SIG-M5 treated with dmso at 0.1 percent for 504 hours (cell line): Measurements from ENCODE around the gene MAGI1.
"Not testable (repeated sequence)": the region's sequence is repeated elsewhere in the genome, so short reads cannot be mapped to it uniquely, and the experiment has no call there.

Experiments
- DNase-seq: peaks from one replicate; lab custom pipeline; 2025; ENCODE audit not compliant: unreplicated experiment; lab: John Stamatoyannopoulos, UW

The MAGI1 gene

DNA sequence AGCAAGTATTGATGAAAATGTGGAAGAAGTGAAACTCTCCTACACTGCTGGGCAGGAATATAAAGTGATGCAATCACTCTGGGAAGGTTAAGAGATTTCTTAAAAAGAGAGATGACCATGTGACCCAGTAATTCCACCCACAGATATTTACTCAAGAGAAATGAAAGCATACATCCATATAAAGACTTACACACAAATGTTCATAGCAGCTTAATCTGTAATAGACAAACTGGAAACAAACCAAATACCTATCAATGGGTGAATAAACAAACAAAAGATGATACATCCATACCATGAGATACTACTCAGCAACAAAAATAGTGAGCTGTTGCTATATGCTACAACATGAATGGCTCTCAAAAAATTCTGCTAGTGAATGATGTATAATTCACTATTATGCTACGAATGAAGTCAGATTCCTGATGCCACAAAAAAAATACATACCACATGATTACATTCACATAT lies 463.3 kb downstream of the MAGI1 start:
- DNase-seq = no peak

DNA sequence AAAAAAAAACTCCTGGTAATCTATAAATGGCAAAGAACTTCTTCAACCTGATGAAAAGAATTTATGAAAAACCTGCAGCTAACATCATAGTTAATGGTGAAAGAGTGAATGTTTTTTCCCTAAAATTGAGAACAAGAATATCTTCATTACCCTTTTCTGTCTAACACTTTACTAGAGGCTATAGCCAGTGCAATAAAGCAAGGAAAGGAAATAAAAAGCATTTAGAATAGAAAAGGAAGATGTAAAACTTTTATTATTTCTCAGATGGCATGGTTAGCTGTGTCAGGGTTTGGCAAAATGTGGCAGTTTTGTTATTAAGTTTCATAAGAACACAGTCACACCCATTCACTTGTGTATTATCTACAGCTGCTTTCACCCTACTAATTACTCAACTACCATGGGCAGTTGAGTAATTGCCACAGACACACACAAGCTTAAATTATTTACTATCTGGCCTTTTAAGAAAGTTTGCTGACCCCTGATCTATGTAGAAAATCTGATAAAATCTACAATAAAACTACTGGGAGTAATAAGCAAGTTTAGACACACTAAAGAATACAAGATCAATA lies 465.1 kb downstream of the MAGI1 start:
- no peak for DNase-seq

DNA sequence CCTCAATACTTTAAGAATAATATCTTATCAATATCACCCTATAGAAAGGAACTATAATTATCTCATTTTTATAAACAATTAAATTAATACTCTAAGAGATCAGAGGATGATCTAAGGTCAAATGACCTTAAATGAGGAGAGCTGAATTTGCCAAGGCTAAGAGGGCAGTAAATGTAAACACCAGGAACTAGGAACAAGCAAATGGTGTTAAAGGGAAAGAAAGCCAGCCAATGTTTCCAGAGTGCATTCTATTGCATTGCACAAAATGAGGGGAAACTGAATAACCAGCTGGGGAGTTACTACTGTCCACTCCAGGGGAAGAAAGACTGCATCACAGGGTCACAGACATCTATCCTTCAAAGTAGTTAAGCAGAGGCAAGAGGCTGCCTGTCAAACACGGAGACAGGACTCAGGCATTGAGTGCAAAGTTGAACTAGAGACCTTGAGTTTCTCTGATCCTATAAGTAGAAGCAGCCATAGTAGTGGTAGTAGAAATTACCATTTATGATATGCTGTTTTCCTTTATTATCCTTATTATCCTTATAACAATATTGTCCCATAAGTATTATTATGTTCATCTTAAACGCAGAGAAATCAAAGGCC lies 466.4 kb downstream of the MAGI1 start:
- no peak for DNase-seq

DNA sequence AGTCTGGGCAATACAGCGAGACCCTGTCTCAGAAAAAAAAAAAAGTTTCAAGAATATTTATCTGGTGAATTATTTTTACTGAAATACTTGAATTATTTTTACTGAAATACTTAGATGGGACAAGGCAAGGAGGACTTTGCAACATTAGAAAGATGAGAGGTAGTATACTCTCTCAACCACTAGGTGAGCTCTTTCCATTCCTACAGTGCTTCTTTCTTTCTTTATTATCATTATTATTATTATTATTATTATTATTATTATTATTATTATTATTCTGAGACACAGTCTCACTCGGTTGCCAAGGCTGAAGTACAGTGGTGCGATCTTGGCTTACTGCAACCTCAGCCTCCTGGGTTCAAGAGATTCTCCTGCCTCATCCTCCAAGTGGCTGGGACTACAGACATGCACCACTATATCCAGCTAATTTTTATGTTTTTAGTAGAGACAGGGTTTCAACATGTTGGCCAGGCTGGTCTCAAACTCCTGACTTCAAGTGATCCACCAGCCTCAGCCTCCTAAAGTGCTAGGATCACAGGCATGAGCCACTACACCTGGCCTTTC lies 468.8 kb downstream of the MAGI1 start:
- DNase-seq = no peak

DNA sequence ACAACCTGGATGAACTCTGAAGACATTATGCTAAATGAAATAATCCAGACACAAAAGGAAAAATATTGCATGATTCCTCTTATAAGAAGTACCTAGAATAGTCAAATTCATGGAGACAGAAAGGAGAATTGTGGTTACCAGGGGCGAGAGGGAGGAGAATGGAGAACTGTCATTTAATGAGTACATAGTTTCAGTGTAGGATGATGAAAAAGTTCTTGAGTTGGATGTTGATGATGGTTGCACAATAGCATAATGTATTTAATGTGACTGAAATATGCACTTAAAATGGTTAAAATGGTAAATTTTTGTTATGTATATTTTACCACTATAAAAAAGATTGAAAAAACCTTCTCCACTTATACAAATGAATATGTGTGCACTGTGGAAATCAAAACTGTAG lies 469.6 kb downstream of the MAGI1 start:
- no peak for DNase-seq

DNA sequence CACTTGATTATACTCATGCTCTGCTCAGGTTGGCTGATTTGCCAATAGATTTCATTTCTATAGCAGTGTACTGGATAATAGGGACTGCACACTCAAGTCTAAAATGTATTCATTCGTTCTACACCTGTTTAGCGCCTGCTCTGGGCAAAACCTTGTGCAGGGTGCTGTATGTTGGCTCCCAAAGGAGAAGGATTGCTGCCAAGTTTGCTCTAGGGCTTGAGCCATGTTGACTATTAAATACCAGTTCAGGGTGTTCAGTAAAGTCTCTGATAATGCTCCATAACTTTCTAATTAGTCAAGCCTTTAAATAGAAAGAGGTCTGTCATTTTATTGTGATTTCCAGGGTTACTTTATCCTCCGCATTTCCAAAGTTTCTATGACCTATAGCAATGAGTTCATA lies 470.2 kb downstream of the MAGI1 start:
- DNase-seq = no peak

DNA sequence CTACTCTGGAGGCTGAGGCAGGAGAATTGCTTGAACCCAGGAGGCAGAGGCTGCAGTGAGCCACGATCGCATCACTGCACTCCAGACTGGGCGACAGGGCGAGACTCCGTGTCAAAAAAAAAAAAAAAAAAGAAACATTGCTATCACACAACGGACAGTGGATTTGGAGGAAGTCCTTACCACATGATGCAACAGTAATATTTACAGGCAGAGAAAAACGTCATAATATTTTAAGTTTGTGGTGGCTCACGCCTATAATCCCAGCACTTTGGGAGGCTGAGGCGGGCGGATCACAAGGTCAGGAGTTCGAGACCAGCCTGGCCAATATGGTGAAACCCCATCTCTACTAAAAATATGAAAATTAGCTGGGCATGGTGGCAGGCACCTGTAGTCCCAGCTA lies 473.0 kb downstream of the MAGI1 start:
- not testable (repeated sequence) for DNase-seq

DNA sequence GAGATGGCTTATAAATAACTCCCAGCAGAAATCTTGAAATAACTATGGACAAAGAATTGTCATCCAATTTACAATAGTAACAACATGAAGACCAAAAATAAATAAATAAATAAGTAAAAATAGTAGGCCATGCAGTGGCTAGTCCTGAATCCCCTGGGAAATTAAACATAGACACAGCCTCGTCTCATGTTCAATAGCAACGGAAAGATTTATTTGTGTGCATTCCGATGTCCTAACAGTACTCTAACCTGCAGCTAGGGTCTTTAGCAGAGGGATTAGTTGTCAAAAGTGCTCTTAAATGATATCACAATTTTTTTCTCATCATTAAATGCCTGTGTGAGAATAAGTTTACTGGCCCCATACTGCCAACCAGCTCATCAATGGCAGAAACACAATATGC lies 474.2 kb downstream of the MAGI1 start:
- no peak for DNase-seq

DNA sequence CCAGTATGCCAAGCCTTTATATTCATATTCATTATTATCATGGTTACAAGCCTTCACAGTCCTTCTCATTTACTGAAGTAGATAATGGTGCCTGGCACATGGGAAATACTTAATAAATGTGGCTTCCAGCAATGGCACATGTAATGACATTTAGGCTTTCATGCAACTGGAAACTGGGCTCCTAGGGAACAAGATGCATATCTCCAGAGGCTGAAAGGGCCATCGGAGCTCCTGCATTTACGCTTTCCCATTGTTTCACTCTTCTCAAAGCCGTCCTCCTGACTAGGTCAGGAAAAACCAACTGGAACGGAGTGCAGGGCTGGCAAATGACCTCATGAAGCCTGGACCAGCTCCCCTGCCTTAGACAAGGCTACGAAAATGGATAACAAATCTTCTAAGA lies 474.9 kb downstream of the MAGI1 start:
- no peak for DNase-seq

DNA sequence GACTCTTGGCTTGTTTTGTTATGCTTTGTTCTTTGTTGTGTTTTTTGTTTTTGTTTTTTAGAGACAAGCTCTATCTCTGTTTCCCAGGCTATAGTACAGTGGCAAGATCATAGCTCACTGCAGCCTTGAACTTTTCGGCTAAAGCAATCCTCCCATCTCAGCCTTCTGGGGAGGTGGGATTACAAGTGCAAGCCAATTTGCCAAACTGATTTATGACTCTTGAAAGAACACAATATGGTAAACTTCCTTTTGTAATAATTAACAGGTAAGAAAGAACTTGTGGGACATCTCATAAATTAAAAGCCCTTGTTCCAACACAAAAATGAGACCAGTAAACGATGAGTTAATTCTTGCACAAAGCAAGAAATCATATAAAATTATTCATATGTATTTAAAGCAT lies 476.3 kb downstream of the MAGI1 start:
- no peak for DNase-seq

DNA sequence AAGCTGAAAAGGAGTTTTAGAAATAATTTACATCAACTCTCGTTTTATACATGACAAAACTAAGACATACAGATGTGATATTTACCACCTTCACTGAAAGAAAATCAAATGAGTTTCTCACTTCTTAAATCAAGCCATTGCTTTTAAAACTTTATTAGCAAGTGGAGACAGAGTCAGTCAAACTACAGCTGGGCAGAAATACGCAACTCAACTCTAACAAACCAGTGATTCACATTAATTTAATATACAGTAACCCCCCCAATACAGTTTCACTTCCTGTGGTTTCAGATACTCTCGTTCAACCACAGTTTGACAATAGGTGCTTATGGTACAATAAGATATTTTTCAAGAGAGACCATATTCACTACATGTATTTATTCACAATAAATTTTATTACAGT lies 477.1 kb downstream of the MAGI1 start:
- DNase-seq = no peak

DNA sequence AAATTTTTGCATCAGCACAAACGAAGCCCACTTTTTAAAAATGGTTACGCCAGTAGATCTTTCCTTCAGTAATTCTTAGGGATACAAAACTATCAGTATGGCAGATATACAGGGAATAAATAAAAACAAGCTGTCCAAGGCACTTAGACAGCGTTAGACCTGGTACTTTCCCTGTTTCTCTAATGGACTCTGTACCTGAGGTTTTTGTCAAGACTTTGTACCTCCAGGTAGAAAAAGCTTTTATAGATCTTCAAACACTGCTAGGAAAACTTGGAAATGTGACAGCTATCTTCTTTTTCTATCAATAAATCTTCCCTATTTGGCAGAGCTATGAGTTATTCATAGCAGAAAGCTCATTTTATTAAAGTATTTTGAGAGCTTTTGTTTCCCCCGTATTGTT lies 477.8 kb downstream of the MAGI1 start:
- no peak for DNase-seq

DNA sequence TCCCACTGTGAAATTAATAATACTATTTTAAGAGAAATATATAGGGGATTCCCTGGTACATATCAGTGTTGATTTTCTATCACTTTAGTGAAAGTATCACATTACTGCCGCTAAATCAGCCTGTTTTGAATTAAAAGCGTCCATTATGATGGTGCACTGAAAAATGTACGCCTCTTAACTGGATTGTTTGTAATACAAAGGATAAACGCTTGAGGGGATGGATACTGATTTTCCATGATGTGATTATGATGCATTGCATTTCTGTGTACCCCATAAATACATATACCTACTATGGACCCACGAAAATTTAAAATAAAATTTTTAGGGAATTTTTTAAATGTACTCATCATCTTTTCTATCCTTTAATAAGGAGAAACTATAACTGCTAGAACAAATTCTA lies 478.6 kb downstream of the MAGI1 start:
- DNase-seq = no peak

DNA sequence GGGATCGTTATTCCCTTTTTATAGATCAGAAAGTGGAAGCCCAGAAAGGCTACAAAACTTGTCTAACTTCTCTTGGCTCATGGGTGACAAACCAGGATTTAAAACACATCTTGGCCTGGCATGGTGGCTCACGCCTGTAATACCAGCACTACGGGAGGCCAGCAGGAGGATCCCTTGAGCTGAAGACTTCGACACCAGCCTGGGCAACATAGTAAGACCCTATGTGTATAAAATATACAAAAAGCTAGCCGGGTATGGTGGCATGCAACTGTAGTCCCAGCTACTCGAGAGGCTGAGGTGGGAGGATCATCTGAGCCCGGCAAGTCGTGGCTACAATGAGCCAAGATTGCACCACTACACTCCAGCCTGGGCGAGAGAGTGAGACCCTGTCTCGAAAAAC lies 479.1 kb downstream of the MAGI1 start:
- no peak for DNase-seq

DNA sequence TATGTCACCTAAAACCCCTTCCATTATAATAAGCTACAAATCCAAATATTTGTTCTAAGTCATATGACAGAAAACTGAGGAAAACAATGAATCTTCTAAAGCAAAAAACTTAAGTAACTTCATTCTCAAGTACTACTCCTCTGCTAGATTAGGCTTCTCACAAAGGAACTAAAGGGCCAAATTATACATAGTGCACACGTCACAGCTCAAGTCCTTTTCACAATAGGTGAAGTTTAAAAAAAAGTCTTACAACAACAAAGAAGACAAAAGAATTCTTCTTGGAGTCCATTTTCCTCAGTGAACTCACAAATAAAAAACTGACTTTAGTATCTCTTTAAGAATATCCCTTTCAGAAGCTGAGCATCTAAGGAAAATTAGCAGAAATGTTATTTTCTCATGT lies 479.9 kb downstream of the MAGI1 start:
- DNase-seq = no peak

DNA sequence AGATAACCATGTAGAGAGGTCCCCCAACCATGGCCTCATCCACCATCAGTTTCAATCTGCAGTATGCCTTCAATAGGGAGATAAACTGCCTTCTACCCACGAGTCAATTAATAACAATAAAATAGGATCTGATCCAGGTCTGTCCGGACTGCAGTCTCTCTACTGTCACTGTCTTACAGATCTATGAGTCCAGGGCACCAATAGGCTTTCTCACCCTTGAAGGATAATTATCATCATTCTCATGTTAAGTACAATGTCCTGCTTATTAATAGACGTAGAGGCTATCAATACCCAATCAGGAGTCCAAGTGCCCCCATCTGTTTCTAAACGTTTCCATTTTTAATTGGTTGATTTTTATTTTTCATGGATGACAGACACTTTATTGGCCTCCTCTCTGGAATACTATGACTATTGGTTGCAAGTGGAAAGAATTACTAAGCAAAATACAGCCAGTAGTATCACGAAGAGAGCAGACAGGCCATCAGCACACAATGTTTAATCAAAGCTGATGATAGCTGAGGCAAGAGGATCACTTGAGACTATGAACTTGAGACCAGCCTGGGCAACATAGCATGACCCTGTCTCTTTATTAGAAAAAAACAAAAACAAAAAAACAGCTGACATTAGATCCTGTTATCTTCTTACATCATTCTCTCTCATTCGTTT lies 480.7 kb downstream of the MAGI1 start:
- no peak for DNase-seq

DNA sequence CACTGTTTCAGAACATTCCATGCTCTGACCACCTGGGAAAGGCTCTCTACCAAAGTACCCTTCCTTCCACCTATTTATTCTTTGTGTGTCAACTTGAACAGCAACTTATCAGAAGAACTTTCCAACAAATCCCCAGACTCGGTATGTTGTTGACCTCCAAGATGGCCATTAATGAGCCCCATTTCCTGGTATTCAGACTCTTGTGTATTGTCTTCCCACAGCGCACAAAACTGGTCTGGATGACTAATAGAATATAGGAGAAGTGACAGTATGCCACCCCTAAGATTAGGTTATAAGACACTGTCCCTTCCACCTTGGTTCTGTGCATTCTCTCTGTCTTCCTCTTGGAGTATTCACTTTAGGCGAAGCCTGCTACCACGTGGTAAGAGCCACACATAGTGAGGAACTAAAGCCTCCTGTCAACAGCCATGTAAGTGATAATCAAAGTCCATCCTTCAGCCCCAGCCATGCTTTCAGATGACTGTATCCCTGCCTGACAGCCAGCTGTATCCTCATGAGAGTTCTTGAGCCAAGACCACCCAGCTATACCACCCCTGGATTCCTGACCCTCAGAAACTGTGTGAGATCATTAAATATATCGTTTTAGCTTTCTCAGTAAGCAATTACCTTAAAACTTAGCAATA lies 481.7 kb downstream of the MAGI1 start:
- no peak for DNase-seq

DNA sequence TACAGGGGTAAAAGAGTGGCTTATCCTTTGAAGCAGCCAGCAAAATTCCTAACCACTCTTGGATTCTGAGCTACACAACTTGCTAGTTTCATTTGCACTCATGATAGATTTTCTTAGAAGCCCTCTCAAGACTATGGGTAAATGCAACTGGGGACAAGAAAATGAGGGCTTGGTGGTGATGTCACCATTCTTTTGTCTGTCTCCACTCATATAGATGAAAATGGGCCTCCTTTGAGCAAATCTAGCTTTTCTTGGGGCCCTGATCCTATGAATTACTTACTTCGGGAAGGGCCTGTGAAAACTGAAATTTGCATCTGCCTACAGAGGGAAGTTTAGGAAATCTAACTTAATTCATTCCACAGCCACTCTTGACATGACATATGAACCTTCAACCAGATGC lies 486.3 kb downstream of the MAGI1 start:
- DNase-seq = no peak

DNA sequence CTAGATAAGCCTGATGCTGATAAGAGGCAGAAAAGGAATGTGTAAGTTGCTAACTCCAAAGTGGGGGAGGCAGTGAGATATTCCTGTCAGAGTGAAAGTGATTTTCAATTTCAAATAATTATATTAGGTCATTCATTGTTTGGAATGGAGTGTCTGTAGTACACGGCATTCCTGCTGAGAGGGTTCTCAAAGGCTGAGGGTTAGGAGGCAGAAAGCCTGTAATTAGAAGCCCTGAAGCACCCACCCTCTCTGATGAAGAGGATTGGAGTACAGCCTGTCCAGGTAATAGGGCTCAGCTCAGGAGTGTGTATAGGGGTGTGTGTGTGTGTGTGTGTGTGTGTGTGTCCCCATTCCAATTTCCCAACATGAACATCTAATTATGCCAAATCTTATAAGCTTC lies 486.8 kb downstream of the MAGI1 start:
- no peak for DNase-seq

DNA sequence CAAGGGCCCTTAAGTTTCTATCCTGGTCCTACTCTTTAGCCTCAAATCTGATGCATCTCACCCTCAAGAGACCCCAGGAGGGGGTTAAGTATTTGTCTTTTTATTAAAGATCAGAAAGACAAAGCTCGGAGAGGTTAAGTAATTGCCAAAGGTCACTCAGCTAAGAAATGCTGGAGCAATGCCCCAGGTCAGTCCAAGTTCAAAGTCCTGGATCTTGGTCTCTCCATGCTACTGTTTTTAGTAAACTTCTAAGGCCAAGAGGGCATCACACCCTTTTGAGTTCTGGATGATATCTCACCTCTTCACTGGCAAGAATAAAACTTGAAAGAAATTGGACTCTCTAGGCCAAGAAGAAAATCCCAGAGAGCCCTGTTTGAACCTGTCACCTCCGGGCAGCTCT lies 488.6 kb downstream of the MAGI1 start:
- DNase-seq = no peak

DNA sequence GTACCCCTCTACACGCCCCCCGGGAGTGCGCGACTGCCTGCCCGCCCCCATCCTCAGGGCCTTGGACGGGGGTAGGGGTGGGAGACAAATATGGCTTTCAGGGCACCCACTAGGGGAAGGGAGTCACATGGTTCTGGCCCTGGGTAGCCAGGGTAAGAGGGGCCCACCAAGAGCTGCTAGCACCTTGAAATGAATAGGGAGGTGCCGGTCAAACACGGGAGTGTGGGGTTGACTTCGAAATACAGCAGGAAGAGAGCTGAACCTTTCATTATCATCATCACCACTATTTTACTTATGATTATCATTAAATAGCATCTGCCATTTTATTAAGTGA lies 489.1 kb downstream of the MAGI1 start:
- DNase-seq = no peak
